ENCODE measurements around the gene COL2A1.

- TF ChIP-seq, protein P1, sequence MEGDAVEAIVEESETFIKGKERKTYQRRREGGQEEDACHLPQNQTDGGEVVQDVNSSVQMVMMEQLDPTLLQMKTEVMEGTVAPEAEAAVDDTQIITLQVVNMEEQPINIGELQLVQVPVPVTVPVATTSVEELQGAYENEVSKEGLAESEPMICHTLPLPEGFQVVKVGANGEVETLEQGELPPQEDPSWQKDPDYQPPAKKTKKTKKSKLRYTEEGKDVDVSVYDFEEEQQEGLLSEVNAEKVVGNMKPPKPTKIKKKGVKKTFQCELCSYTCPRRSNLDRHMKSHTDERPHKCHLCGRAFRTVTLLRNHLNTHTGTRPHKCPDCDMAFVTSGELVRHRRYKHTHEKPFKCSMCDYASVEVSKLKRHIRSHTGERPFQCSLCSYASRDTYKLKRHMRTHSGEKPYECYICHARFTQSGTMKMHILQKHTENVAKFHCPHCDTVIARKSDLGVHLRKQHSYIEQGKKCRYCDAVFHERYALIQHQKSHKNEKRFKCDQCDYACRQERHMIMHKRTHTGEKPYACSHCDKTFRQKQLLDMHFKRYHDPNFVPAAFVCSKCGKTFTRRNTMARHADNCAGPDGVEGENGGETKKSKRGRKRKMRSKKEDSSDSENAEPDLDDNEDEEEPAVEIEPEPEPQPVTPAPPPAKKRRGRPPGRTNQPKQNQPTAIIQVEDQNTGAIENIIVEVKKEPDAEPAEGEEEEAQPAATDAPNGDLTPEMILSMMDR (IDR thresholded peaks at IDR 0.05), result no peak
- no peak for TF ChIP-seq EP300 (IDR thresholded peaks at IDR 0.05)
Observed at GRCh38 chr12:47969845-47970244, 34.4 kb downstream of the COL2A1 start.

All from stomach (tissue), 4 donors.